Liver (tissue), 9 donors: ENCODE measurements around the gene ITPRID1. TPM values are rescaled to one million over a fixed set of nuclear protein-coding genes. Genes with fewer than 3 reads are reported as not detected.

ENCODE experiments used
- DNase-seq: peaks from one replicate; pipeline ENCODE4 v3.0.0-alpha.2; 2017; ENCODE audit warnings: low spot score
- H3K27ac ChIP-seq, 2 donors: one replicate each; pipeline ENCODE4 v1.7.0; 2013; ENCODE audit warnings: inconsistent platforms in 2 of 2, low read length in 2 of 2, control low read depth in 1 of 2, low read depth in 1 of 2, mild to moderate bottlenecking in 1 of 2
- H3K27me3 ChIP-seq, 4 donors: one replicate each; pipeline versions ENCODE4 v1.6.1 to v1.7.0; 2013; ENCODE audit warnings: low read length in 3 of 4, inconsistent platforms in 1 of 4, mild to moderate bottlenecking in 1 of 4, moderate library complexity in 1 of 4; ENCODE audit not compliant: control insufficient read depth in 4 of 4, insufficient read depth in 4 of 4
- H3K36me3 ChIP-seq, 4 donors: one replicate each; pipeline versions ENCODE4 v1.6.1 to v1.7.0; 2013; ENCODE audit warnings: low read length in 3 of 4, mild to moderate bottlenecking in 3 of 4, low read depth in 1 of 4, moderate library complexity in 1 of 4; ENCODE audit not compliant: control insufficient read depth in 4 of 4, insufficient read depth in 3 of 4
- H3K4me1 ChIP-seq, 4 donors: one replicate each; pipeline versions ENCODE4 v1.6.1 to v1.7.0; 2013; ENCODE audit warnings: low read length in 3 of 4, mild to moderate bottlenecking in 3 of 4, moderate library complexity in 1 of 4; ENCODE audit not compliant: control insufficient read depth in 4 of 4, insufficient read depth in 4 of 4
- H3K4me3 ChIP-seq, 3 donors: one replicate each; pipeline versions ENCODE4 v1.6.1 to v1.7.0; 2013; ENCODE audit warnings: low read length in 3 of 3, control low read depth in 1 of 3, low read depth in 1 of 3, mild to moderate bottlenecking in 1 of 3
- H3K9ac ChIP-seq, 2 donors: one replicate each; pipeline ENCODE4 v1.7.0; 2013; ENCODE audit warnings: low read length in 2 of 2, mild to moderate bottlenecking in 2 of 2, moderate library complexity in 2 of 2, control low read depth in 1 of 2, low read depth in 1 of 2
- H3K9me3 ChIP-seq, 4 donors: one replicate each; pipeline versions ENCODE4 v1.6.1 to v1.7.0; 2013; ENCODE audit warnings: low read length in 3 of 4; ENCODE audit not compliant: control insufficient read depth in 4 of 4
- ATF3 ChIP-seq: IDR thresholded peaks from 2 replicates; pipeline ENCODE4 v1.6.1; 2016; ENCODE audit warnings: antibody characterized with exemption
- EGR1 ChIP-seq, 2 donors: IDR thresholded peaks; 2 replicates each; pipeline ENCODE4 v1.6.1; 2016 to 2018; ENCODE audit warnings: antibody characterized with exemption in 2 of 2, low read depth in 2 of 2
- FOXA2 ChIP-seq: IDR thresholded peaks from 2 replicates; pipeline ENCODE4 v1.6.1; 2016; ENCODE audit warnings: antibody characterized with exemption
- GABPA ChIP-seq, 2 donors: IDR thresholded peaks in 1 of 2; conservative IDR thresholded peaks in 1 of 2; 2 replicates each; pipeline ENCODE4 v1.6.1; 2016; ENCODE audit warnings: antibody characterized with exemption in 2 of 2, mild to moderate bottlenecking in 1 of 2, moderate library complexity in 1 of 2
- JUND ChIP-seq, 2 donors: IDR thresholded peaks; 2 replicates each; pipeline ENCODE4 v1.6.1; 2016; ENCODE audit warnings: antibody characterized with exemption in 2 of 2
- MAX ChIP-seq: IDR thresholded peaks from 2 replicates; pipeline ENCODE4 v1.6.1; 2016; ENCODE audit warnings: antibody characterized with exemption
- NR2F2 ChIP-seq: IDR thresholded peaks from 2 replicates; pipeline ENCODE4 v1.6.1; 2016; ENCODE audit warnings: antibody characterized with exemption
- RAD21 ChIP-seq, 2 donors: IDR thresholded peaks; 2 replicates each; pipeline ENCODE4 v1.6.1; 2016; ENCODE audit warnings: antibody characterized with exemption in 2 of 2, mild to moderate bottlenecking in 2 of 2
- RXRA ChIP-seq, 2 donors: IDR thresholded peaks; 2 replicates each; pipeline ENCODE4 v1.6.1; 2017 to 2018; ENCODE audit warnings: antibody characterized with exemption in 2 of 2, mild to moderate bottlenecking in 1 of 2
- SP1 ChIP-seq: IDR thresholded peaks from 2 replicates; pipeline ENCODE4 v1.6.1; 2018; ENCODE audit warnings: antibody characterized with exemption, mild to moderate bottlenecking
- TAF1 ChIP-seq: conservative IDR thresholded peaks from 2 replicates; pipeline ENCODE4 v1.6.1; 2016; ENCODE audit warnings: antibody characterized with exemption, mild to moderate bottlenecking
- YY1 ChIP-seq: IDR thresholded peaks from 2 replicates; pipeline ENCODE4 v1.6.1; 2016; ENCODE audit warnings: antibody characterized with exemption, mild to moderate bottlenecking
- WGBS: extraction: QIAGEN DNeasy Blood & Tissue Kit; methylation state at CpG from one replicate; pipeline ENCODE4 v1.1.7; 2013; 5-methylcytosine and 5-hydroxymethylcytosine counted together
- polyA plus RNA-seq, 2 donors: library from polyadenylated mRNA; stranded (reverse) in 1 of 2; unstranded in 1 of 2; fragments of 200-250 nt in 1 of 2; fragments of >200 nt in 1 of 2; fragmentation: Nextera tagmentation in 1 of 2; extraction: Ambion mirVana in 1 of 2; gene quantifications; one replicate each; pipeline versions ENCODE4 v1.2.1 to v1.2.3, GENCODE V29; 2013 to 2015
- total RNA-seq, 2 donors: library from RNA; depleted of rRNA; stranded (reverse); fragments of >200 nt; gene quantifications; one replicate each; pipeline ENCODE4 v1.2.3, GENCODE V29; 2014
- TF ChIP-seq, protein P1 (sequence below): fragments of 150-350 bp; IDR thresholded peaks from 2 replicates; pipeline ENCODE4 v1.5.1; 2017; ENCODE audit warnings: improper control_type of control experiment, low read depth, low read length; ENCODE audit not compliant: missing input control
- TF ChIP-seq, protein P2 (sequence below): IDR thresholded peaks from 2 replicates; pipeline ENCODE4 v1.6.1; 2016; ENCODE audit warnings: antibody characterized with exemption
- donor health status: healthy.
- donor health status: healthy.
- donor health status: healthy.
- donor health status: healthy.
- donor health status: healthy.

ITPRID1 gene
- total and polyA plus RNA-seq, 4 donors, result not detected

DNA sequence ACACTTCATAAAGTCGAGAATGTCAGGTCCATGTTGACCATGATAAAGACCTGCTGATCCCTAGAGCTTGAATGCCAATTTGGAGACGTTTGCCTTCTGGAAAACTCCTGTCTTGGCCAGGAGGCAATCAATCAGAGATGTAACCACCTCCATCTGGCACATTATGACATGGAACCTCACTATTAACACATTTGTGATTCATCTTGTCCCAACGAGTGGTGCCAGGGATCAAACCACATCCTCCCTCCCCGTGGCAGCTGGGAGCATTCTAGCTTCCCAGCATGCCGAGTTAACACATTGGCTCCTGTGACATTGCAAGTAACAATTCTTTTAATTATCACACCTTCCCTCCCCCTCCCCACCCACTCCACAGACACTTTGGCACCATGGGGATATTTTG is 89.2 kb downstream of the ITPRID1 start (continued):
- no peak for TF ChIP-seq ATF3
- no peak for TF ChIP-seq FOXA2

DNA sequence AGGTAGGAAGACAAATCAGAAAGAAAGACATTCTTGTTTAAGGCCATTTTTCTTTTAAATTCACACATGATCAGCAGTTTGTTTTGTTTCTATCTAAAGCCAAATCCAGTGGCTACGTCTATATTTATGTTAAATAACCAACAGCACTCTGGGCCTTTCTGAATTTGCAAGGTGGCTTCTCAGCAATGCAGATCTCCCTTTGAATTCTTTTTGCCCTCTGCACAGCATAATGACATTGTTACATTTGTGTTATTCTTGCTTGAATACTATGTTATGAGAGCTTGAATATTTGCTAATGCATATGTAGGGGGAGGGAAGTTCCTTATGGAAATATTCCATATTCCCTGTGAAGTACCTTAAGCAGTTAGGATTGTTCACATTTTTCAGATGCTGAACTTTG is 99.7 kb downstream of the ITPRID1 start:
- Histone ChIP-seq H3K4me1 (no peaks in the 10 kb centered on the region), H3K27ac (no peak overlapping the region), H3K9ac (no peak overlapping the region), H3K27me3 (peaks cover 0 to 7% (median 0%) of the 10 kb centered on the region in 4 donors), H3K9me3 (no peaks in the 10 kb centered on the region), H3K36me3 (no peaks in the 10 kb centered on the region), H3K4me3 (no peak overlapping the region)
- no peak for TF ChIP-seq SP1
- TF ChIP-seq FOXA2, result no peak
- 59% methylated on average over 1 of the region's 1 CpG for WGBS
- DNase-seq, result no peak

DNA sequence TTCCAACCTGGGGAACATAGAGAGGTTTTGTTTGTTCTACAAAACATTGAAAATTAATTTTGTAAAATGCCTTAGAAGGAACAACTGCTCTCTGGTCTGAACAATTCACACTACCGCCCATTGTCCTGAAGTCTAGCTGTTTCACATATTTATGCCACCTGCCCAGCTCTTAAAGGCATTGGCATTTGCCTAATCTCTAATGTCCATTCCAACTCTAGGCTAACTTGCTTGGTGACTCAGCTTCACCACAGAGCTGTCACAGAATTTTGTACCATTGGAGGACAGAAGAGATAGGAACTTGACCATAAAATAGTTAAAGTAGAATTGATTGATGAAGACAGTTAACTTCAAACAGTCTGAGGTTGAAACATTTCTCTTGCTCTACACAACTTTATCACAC is 119.6 kb downstream of the ITPRID1 start:
- H3K4me1 ChIP-seq, result peaks cover 0 to 8% (median 4%) of the 10 kb centered on the region in 4 donors
- whole genome bisulfite sequencing, result 87% methylated on average over 1 of the region's 1 CpG
- peak overlapping the region in 1 of 2 donors; percentile 42 for H3K27ac ChIP-seq
- no peak for TF ChIP-seq TAF1
- TF ChIP-seq, protein P1, sequence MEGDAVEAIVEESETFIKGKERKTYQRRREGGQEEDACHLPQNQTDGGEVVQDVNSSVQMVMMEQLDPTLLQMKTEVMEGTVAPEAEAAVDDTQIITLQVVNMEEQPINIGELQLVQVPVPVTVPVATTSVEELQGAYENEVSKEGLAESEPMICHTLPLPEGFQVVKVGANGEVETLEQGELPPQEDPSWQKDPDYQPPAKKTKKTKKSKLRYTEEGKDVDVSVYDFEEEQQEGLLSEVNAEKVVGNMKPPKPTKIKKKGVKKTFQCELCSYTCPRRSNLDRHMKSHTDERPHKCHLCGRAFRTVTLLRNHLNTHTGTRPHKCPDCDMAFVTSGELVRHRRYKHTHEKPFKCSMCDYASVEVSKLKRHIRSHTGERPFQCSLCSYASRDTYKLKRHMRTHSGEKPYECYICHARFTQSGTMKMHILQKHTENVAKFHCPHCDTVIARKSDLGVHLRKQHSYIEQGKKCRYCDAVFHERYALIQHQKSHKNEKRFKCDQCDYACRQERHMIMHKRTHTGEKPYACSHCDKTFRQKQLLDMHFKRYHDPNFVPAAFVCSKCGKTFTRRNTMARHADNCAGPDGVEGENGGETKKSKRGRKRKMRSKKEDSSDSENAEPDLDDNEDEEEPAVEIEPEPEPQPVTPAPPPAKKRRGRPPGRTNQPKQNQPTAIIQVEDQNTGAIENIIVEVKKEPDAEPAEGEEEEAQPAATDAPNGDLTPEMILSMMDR, result no peak
- TF ChIP-seq, protein P2, sequence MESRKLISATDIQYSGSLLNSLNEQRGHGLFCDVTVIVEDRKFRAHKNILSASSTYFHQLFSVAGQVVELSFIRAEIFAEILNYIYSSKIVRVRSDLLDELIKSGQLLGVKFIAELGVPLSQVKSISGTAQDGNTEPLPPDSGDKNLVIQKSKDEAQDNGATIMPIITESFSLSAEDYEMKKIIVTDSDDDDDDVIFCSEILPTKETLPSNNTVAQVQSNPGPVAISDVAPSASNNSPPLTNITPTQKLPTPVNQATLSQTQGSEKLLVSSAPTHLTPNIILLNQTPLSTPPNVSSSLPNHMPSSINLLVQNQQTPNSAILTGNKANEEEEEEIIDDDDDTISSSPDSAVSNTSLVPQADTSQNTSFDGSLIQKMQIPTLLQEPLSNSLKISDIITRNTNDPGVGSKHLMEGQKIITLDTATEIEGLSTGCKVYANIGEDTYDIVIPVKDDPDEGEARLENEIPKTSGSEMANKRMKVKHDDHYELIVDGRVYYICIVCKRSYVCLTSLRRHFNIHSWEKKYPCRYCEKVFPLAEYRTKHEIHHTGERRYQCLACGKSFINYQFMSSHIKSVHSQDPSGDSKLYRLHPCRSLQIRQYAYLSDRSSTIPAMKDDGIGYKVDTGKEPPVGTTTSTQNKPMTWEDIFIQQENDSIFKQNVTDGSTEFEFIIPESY, result no peak
- H3K36me3 ChIP-seq, result no peaks in the 10 kb centered on the region
- H3K9ac ChIP-seq, result no peak overlapping the region
- no peak for DNase-seq
- H3K9me3 ChIP-seq, result no peaks in the 10 kb centered on the region
- no peaks in the 10 kb centered on the region for H3K27me3 ChIP-seq
- no peak overlapping the region for H3K4me3 ChIP-seq

DNA sequence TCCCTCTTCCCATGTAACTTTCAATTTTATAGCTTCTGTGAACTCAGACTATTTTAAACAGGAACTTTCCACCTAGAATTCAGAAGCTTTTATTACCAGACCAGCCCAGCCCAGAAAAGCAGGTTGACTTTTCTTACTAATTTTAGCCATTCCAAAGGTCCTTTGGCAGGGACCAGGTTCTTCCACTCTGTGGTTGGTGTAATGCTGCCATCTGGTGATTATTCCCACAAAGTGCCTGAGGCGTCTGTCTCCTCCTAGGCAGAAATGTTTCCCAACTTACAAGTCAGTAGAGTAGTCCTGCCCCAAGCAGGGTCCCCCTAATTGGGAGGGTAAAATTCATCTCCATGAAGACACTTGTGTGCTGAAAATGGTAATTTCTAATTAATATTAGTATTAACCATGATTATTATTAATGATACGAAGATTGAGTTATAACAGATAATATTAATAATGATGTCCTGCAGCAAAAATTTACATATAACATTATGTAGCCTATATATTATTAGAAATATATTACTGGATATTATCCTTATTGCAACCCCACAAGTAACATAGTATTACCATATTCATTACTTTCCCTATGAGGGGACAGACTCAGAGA is 120.1 kb downstream of the ITPRID1 start:
- DNase-seq, result no peak
- Histone ChIP-seq H3K9me3 (no peaks in the 10 kb centered on the region), H3K36me3 (no peaks in the 10 kb centered on the region), H3K9ac (no peak overlapping the region), H3K27me3 (no peaks in the 10 kb centered on the region), H3K27ac (peak overlapping the region in 1 of 2 donors; percentile 42), H3K4me3 (no peak overlapping the region), H3K4me1 (peaks cover 0 to 8% (median 4%) of the 10 kb centered on the region in 4 donors)
- WGBS, result 34% methylated on average over 2 of the region's 2 CpGs
- TF ChIP-seq, protein P1, result peak; percentile 90
- peak; percentile 95 to 97 for TF ChIP-seq RAD21 (IDR thresholded peaks at IDR 0.05)
- TF ChIP-seq NR2F2, result no peak
- no peak for TF ChIP-seq GABPA (IDR thresholded peaks at IDR 0.05 in 1 of 2, conservative IDR thresholded peaks at IDR 0.05 in 1 of 2)
- TF ChIP-seq MAX, result no peak
- TF ChIP-seq FOXA2, result peak; percentile 38
- peak; percentile 37 to 46 for TF ChIP-seq JUND (IDR thresholded peaks at IDR 0.05)
- TF ChIP-seq YY1, result no peak
- peak in 1 of 2 donors; percentile 15 for TF ChIP-seq RXRA (IDR thresholded peaks at IDR 0.05)
- TF ChIP-seq EGR1 (IDR thresholded peaks at IDR 0.05; ENCODE audit: low read depth in 2 of 2), result no peak
- no peak for TF ChIP-seq ATF3
